ENCODE data around the gene FGF12. TPM values are rescaled to one million over a fixed set of nuclear protein-coding genes. Genes with fewer than 3 reads are reported as not detected.

FGF12 gene
- polyA plus RNA-seq, 1 of the 3 experiments (the other 2 are of a cell fraction) = 0.30 TPM

DNA sequence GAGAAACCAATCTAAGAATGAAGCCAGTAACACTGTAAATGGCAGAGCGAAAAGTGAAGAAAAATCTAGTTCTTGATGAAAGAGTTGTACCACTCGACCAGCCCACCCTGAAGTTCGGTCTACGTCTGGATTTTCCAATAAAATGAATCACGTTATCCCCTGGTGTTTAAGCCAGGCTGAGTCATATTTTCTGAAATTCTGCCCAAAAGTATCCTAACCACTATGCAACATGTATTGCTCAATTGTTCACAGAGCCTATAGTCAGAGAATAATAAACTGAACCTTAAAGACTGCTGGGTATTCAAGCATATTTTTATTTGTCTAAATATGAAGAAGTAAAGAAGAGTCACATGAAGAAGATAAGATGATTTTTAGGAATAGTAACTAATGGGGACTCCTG, 245.7 kb downstream of the FGF12 start:
- Histone ChIP-seq H3K4me2 (no peak overlapping the region), H2AFZ (ENCODE audit: low read depth) (no peak overlapping the region), H3K9ac (no peak overlapping the region), H3K9me2 (no peaks in the 10 kb centered on the region), H3K4me1 (ENCODE audit: control insufficient read depth in 1 of 2, insufficient read depth in 2 of 2, low read depth in 1 of 2, low read length in 1 of 2) (no peaks in the 10 kb centered on the region; a peak in 1 of 4 replicates), H3K27me3 (ENCODE audit: insufficient read depth) (no peaks in the 10 kb centered on the region; the same call in 1 of the 2 replicates), H3K36me3 (replicated peaks in 1 of 2; ENCODE audit: control insufficient read depth in 1 of 2, insufficient read depth in 2 of 2, low read length in 1 of 2) (no peaks in the 10 kb centered on the region), H3K27ac (ENCODE audit: low read depth in 2 of 2, low read length in 1 of 2) (no peak overlapping the region), H4K20me1 (ENCODE audit: insufficient read depth) (no peaks in the 10 kb centered on the region), H3F3A (replicated peaks; ENCODE audit: insufficient read depth) (peaks cover 4% of the 10 kb centered on the region), H3K9me3 (no peaks in the 10 kb centered on the region), H3K79me2 (ENCODE audit: insufficient read depth) (no peaks in the 10 kb centered on the region), H3K4me3 (ENCODE audit: low read depth in 2 of 2, low read length in 1 of 2) (no peak overlapping the region)
- no peak for DNase-seq
- ChIA-PET POLR2A (no interaction called here), CTCF (no interaction called here)
- TF ChIP-seq FOSL2 (IDR thresholded peaks at IDR 0.05; ENCODE audit: borderline replicate concordance, low read depth) (peak; percentile 29; the same call in 1 of the 2 replicates), FOXM1 (IDR thresholded peaks at IDR 0.05; ENCODE audit: low read depth) (no peak), NFIC (IDR thresholded peaks at IDR 0.05; ENCODE audit: borderline replicate concordance) (0 out of 2 replicates have a peak, but pooled peaks have one; percentile 19)
- WGBS (ENCODE audit: low lambda C conversion rate) = 2% methylated on average over 5 of the region's 5 CpGs

DNA sequence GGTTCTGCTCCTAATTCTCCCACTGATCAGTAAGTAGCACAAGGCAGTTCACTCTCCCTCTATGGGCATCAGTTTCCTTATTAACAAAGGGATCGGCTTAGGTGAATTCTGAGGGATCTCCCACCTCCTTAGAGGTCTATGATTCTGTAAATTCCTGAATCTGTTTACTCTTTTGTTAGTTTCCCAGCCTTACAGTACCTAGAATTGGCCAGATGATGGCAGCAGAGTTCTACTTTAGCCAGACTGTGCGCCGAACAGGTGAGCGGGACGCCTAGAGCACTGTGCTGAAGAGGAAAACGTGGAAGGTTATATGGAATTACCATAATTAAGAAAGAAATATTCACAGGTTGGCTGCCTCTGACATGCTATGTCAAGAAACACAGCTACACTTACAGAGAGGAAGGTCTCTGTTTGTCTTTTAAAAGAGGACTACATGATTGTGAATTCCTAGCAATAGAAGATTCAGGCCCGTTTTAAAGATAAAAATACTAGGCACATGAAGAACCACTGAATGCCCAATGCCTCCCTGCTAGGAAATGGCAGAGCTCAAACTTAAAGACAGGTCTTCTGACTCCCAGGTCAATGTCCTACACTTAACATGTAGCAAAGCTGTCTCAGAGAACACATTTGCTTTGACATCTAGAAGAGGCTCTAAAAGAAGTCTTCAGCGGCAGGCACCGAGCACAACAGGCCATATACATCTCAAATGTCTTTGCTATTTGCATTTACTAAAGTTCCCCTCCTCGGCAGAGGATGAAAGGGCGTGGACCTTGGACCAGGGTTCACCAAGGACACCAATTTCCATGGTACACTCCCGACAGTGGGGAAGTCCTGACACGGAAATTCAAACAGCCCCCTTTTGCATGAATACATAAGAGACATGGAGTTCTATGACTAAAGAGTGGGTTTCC, 259.9 kb downstream of the FGF12 start:
- H3K4me1 ChIP-seq (ENCODE audit: control insufficient read depth in 1 of 2, insufficient read depth in 2 of 2, low read depth in 1 of 2, low read length in 1 of 2) = no peaks in the 10 kb centered on the region
- H3K36me3 ChIP-seq (replicated peaks in 1 of 2; ENCODE audit: control insufficient read depth in 1 of 2, insufficient read depth in 2 of 2, low read length in 1 of 2) = no peaks in the 10 kb centered on the region
- no peak overlapping the region for H2AFZ ChIP-seq (ENCODE audit: low read depth)
- TF ChIP-seq, protein P1, sequence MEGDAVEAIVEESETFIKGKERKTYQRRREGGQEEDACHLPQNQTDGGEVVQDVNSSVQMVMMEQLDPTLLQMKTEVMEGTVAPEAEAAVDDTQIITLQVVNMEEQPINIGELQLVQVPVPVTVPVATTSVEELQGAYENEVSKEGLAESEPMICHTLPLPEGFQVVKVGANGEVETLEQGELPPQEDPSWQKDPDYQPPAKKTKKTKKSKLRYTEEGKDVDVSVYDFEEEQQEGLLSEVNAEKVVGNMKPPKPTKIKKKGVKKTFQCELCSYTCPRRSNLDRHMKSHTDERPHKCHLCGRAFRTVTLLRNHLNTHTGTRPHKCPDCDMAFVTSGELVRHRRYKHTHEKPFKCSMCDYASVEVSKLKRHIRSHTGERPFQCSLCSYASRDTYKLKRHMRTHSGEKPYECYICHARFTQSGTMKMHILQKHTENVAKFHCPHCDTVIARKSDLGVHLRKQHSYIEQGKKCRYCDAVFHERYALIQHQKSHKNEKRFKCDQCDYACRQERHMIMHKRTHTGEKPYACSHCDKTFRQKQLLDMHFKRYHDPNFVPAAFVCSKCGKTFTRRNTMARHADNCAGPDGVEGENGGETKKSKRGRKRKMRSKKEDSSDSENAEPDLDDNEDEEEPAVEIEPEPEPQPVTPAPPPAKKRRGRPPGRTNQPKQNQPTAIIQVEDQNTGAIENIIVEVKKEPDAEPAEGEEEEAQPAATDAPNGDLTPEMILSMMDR (IDR thresholded peaks at IDR 0.05) = peak; percentile 93
- peak; percentile 56 for TF ChIP-seq SMC3 (IDR thresholded peaks at IDR 0.05; ENCODE audit: low read depth, low read length)
- peak; percentile 79 for TF ChIP-seq RAD21 (IDR thresholded peaks at IDR 0.05; ENCODE audit: low read length)
- TF ChIP-seq RCOR1 (IDR thresholded peaks at IDR 0.05; ENCODE audit: low read length) = no peak
- no peak overlapping the region for H3K4me2 ChIP-seq
- no peaks in the 10 kb centered on the region for H3K9me2 ChIP-seq
- H4K20me1 ChIP-seq (ENCODE audit: insufficient read depth) = no peaks in the 10 kb centered on the region
- H3K27me3 ChIP-seq (ENCODE audit: insufficient read depth) = peaks cover 22% of the 10 kb centered on the region; the same call in 1 of the 2 replicates
- H3K27ac ChIP-seq (ENCODE audit: low read depth in 2 of 2, low read length in 1 of 2) = no peak overlapping the region
- H3K9ac ChIP-seq = no peak overlapping the region
- H3K9me3 ChIP-seq = no peaks in the 10 kb centered on the region
- DNase-seq = peak; percentile 23
- POLR2A ChIA-PET = no interaction called here
- no peaks in the 10 kb centered on the region for H3K79me2 ChIP-seq (ENCODE audit: insufficient read depth)
- H3K4me3 ChIP-seq (ENCODE audit: low read depth in 2 of 2, low read length in 1 of 2) = peak overlapping the region in 1 of 2 experiments; percentile 29; a peak in 1 of 4 replicates
- WGBS (ENCODE audit: low lambda C conversion rate) = 5% methylated on average over 12 of the region's 13 CpGs
- CTCF ChIA-PET = interaction anchor here (0.5 to 2.9 kb wide), 11 partner anchors 8 to 345 kb away, joined by 3 to 13 read pairs (median 3); no protein-coding TSS in a partner anchor
- no peaks in the 10 kb centered on the region for H3F3A ChIP-seq (replicated peaks; ENCODE audit: insufficient read depth)

DNA sequence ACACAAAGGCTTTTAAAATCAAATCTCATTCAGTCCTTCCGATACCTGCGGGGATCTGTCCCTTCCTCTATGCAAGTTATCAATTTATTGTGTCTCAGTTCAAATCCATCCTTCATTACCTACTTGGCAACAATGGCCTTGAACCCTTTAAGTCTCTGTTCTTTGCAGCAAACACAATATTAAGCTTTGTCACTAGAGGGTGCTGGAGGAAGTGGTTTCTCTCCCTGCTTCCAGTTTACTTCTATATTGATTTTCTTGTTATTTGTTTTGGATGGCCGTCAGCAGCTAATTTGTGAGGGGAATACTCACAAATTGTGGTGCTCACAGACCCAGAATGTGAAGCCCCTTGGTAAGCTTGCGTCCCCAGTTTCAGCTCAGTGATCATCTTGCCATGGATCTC, 278.3 kb downstream of the FGF12 start:
- H3K27me3 ChIP-seq (ENCODE audit: insufficient read depth) = no peaks in the 10 kb centered on the region
- no peak overlapping the region for H2AFZ ChIP-seq (ENCODE audit: low read depth)
- no peaks in the 10 kb centered on the region for H3K9me2 ChIP-seq
- no peaks in the 10 kb centered on the region for H3K36me3 ChIP-seq (replicated peaks in 1 of 2; ENCODE audit: control insufficient read depth in 1 of 2, insufficient read depth in 2 of 2, low read length in 1 of 2)
- TF ChIP-seq CHD2 (IDR thresholded peaks at IDR 0.05; ENCODE audit: low read length, partially characterized antibody) (no peak), NRF1 (IDR thresholded peaks at IDR 0.05; ENCODE audit: low read depth, low read length) (no peak), TEAD4 (IDR thresholded peaks at IDR 0.05; ENCODE audit: borderline replicate concordance, insufficient read depth) (no peak), FOXM1 (IDR thresholded peaks at IDR 0.05; ENCODE audit: low read depth) (no peak), MXI1 (IDR thresholded peaks at IDR 0.05; ENCODE audit: low read depth, low read length) (no peak), FOSL2 (IDR thresholded peaks at IDR 0.05; ENCODE audit: borderline replicate concordance, low read depth) (no peak)
- TF ChIP-seq, protein P2, sequence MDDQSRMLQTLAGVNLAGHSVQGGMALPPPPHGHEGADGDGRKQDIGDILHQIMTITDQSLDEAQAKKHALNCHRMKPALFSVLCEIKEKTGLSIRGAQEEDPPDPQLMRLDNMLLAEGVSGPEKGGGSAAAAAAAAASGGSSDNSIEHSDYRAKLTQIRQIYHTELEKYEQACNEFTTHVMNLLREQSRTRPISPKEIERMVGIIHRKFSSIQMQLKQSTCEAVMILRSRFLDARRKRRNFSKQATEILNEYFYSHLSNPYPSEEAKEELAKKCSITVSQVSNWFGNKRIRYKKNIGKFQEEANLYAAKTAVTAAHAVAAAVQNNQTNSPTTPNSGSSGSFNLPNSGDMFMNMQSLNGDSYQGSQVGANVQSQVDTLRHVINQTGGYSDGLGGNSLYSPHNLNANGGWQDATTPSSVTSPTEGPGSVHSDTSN (IDR thresholded peaks at IDR 0.05) = no peak
- TF ChIP-seq, protein P3, sequence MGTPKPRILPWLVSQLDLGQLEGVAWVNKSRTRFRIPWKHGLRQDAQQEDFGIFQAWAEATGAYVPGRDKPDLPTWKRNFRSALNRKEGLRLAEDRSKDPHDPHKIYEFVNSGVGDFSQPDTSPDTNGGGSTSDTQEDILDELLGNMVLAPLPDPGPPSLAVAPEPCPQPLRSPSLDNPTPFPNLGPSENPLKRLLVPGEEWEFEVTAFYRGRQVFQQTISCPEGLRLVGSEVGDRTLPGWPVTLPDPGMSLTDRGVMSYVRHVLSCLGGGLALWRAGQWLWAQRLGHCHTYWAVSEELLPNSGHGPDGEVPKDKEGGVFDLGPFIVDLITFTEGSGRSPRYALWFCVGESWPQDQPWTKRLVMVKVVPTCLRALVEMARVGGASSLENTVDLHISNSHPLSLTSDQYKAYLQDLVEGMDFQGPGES (IDR thresholded peaks at IDR 0.05; ENCODE audit: low read depth, low read length) = no peak
- H4K20me1 ChIP-seq (ENCODE audit: insufficient read depth) = no peaks in the 10 kb centered on the region
- H3K4me1 ChIP-seq (ENCODE audit: control insufficient read depth in 1 of 2, insufficient read depth in 2 of 2, low read depth in 1 of 2, low read length in 1 of 2) = no peaks in the 10 kb centered on the region
- no peaks in the 10 kb centered on the region for H3K79me2 ChIP-seq (ENCODE audit: insufficient read depth)
- H3F3A ChIP-seq (replicated peaks; ENCODE audit: insufficient read depth) = no peaks in the 10 kb centered on the region
- CTCF ChIA-PET = interaction anchor here (1.0 to 2.0 kb wide), 5 partner anchors 10 to 22 kb away, joined by 3 to 4 read pairs (median 3); no protein-coding TSS in a partner anchor
- 16% methylated on average over 4 of the region's 4 CpGs for WGBS (ENCODE audit: low lambda C conversion rate)
- H3K4me3 ChIP-seq (ENCODE audit: low read depth in 2 of 2, low read length in 1 of 2) = no peak overlapping the region; a peak in 1 of 4 replicates
- no peak overlapping the region for H3K9ac ChIP-seq
- no peak for DNase-seq
- no peaks in the 10 kb centered on the region for H3K9me3 ChIP-seq
- H3K4me2 ChIP-seq = no peak overlapping the region
- POLR2A ChIA-PET = no interaction called here
- no peak overlapping the region for H3K27ac ChIP-seq (ENCODE audit: low read depth in 2 of 2, low read length in 1 of 2)
